ENCODE results near the gene CCDC192.
"Not testable (repeated sequence)": the region's sequence is repeated elsewhere in the genome, so short reads cannot be mapped to it uniquely, and the experiment has no call there.

CCDC192 gene

DNA sequence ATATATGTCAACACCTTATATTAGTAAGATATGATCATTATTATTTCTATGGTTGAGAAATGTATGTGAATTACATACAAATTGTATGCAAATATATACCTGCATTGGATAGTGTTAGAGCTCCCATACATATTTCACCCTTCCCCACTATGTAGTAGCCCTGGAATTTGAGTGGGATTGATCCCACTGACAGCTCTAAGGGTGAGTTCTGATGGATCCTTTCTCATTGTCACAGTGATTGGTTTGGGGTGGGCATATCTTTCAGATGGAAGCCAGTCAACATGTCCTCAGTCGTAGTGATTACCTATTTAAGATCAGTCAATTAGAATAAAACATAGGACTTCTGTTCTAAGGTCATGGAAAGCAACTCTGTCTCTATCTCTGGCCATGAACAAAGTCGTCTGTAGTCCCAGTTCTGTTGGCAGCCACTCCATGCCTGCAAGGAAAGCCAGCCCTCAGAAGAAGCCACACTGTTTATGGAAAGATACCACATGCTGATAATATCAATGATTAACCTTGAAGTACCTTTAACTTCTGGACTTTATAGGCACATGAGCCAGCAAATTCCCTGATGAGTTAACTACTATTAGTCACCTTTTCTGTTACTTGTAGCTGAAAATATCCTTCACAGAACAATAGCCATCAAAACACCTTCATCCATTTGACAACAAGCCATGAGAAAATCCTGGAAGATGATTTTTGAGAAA lies 5.1 kb upstream of the CCDC192 start:
- FAIRE-seq (peak; percentile 99), DNase-seq (ENCODE audit: low spot score) (peak; percentile 96)

DNA sequence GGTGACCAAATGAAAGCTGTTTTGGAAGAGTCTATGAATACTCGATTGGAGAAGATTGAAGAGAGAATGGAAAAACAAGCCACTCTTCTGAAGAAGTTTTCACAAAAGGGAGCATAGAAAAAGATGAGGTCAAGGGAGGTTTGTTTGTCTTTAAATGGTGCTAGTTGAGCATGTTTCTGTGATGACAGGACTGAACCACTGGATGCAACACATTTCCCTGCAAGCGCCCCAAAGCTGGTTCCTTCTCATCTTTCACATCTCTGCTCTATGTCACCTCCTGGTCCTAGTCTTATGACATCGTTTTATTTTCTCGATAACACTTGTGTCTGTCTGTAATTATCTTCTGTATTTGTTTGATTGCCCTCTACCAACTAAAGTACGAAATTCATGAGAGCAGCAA lies 3.8 kb upstream of the CCDC192 start:
- no peak for FAIRE-seq
- DNase-seq (ENCODE audit: low spot score), result no peak

DNA sequence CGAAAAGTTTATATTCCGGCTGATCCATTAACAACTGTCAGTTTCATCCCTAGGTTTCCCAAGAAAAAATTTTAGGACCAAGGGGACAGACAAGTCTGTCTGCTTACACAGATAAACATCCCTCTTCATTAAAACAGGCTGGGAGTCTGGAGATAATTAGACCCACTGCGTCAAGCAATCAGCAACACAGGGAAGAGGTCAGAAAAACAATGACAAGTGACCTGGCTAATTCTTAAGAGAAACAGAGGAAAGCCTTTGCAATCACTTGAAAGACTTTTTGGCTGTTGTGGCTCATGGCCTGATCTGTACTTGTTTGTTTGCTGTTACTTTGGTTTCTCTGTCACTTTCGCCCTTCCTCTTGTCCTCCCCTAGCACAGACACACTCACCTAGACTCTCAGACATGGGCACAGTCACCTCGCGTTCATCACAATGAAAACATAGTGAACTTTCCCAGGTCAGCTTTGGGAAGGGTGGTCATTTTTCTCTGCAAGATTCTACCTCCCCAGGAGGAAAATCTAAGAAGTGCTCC lies 2.9 kb upstream of the CCDC192 start:
- FAIRE-seq, result no peak
- no peak for DNase-seq (ENCODE audit: low spot score)

DNA sequence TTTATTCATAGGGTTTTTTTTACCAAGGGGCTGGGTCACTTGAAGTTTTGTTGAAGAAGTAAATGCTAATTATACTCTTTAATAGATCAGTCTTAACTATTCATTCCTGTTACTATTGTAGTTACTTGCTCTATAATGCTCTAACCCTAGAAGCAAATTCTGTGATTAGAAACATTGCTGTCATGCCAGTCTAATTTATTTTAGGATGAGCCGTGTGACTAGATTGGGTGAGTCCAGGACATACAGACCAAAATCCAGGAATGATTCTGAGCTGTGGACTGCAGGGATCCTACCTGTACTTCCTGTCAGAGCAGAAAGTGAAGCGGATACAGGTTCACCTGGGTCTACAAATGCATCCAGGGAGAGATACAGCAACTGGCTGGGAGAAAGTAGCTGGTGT lies 757 bp upstream of the CCDC192 start:
- FAIRE-seq (no peak), DNase-seq (ENCODE audit: low spot score) (no peak)

DNA sequence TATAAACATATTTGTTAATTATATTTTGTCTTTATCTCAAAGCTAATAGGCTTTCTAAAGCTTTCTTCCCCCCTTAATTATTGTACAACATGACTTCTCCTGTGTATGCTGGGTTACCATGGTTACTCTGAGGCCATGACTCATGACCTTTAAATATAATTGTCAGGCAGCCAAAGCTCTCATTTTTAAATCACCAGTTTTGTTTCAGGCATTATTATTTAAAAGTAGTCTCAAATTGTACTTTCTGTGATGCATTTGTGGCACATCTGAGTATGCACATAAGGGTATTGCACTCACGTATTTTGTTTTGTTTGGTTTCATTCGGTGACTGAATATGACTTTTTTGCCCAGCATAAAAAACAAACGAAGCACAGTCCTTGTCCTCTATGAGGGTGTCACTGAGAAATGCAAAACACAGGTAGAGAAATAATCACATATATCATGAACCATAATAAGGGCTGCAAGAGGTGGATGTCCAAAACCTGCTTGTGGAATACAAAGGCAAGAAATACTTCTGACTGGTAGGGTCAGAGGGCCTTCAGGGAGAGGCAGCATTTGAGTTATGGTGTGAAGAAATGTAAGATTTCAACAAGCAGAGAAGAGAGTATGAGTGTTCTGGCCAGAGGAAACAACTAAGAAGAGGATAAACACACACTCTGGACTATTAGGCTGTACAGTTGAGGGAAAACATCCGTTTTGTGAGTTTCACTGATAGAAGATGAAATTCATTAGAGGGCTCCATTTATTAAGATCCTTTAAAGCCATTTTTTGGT lies 2.1 kb downstream of the CCDC192 start:
- DNase-seq (ENCODE audit: low spot score) (peak; percentile 59), FAIRE-seq (peak; percentile 81)

DNA sequence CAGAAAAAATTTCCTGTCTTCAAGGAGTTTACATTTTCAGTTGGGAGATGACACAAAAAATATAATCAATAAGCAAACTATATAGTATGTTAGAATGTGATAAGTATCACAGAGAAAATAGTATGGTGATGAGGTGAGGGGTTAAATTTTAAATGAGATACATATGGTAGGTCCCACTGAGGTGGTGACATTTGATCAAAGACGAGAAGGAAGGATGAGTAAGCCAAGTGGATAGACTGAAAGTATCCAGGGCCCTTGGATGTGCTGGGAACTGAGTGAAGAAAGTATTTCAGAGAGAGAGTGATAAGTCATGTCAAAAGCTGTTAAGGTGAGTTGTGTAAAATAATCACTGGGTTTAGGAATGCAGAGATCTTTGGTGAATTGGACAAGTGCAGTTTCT lies 3.5 kb downstream of the CCDC192 start:
- DNase-seq (ENCODE audit: low spot score), result no peak
- no peak for FAIRE-seq

DNA sequence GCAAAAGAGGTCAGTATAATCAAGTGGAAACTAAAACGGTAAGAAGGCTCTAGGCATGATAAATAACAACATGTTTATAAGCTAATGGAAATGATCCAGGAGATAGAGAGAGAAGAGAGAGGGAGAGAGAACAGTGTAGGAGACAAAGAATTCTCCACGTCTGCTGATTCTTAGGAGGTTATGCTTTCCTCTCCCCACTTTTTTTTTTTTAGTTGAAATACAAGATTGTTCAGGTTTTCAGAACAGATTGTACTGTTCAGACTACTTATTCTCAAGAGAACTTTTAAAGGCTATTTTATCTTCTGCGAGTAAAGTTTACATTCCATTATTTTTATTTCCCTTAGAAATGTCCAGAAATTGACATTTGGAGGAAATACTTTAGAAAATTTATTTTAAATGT lies 4.0 kb downstream of the CCDC192 start:
- FAIRE-seq (no peak), DNase-seq (ENCODE audit: low spot score) (no peak)

DNA sequence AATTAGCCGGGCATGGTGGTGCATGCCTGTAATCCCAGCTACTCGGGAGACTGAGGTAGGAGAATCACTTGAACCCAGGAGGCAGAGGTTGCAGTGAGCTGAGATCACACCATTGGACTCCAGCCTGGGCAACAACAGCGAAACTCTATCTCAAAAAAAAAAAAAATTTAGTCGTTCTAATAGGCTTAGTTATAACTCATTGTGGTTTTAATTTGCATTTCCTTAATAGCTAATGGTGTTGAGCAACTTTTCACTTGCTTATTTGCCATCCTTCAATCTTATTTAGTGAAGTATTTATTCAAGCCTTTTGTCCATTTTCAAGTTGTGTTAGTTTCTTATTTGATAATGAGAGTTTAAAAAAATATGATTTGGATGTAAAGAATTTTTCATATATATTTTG lies 9.9 kb downstream of the CCDC192 start:
- not testable (repeated sequence) for FAIRE-seq; DNase-seq (ENCODE audit: low spot score)

DNA sequence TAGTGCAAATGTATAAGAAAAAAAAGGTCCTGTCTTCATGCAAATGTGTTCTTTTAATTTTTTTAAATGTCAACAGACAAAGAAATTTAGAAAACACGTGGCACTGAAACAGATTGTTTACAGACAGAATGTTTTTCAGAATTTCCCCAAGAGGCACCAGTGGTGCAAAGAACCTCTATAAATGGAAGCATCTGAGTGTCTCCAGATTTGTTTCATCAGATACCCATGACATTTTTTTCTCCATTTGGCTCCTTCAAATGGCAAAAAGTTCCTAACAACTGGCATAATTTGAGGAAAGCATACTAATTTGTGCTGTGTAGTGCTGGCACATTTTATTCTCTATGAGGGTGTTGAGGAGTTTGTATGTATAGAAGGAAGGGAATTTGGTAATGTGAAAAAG lies 15.0 kb downstream of the CCDC192 start:
- DNase-seq (ENCODE audit: low spot score), result no peak
- FAIRE-seq, result no peak

DNA sequence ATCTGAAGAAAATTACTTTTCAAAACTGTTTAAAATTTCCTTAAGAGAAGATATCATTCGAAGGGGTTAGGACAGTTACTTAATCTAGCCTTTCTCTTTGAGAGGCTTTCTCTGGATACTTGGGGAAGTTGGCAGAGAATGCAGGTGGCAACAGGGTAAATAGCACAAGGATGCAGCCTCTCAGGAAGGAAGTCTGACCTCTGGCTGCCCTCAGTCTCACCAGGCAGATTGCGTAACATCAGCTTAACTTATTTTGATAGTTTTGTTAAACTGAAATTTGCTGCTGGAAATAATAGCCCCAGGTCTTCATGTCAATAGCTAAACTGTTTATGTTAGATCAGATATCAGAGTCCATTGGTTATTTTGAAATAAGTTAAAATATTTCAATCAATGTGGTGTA lies 20.4 kb downstream of the CCDC192 start:
- no peak for DNase-seq (ENCODE audit: low spot score)
- FAIRE-seq, result no peak

DNA sequence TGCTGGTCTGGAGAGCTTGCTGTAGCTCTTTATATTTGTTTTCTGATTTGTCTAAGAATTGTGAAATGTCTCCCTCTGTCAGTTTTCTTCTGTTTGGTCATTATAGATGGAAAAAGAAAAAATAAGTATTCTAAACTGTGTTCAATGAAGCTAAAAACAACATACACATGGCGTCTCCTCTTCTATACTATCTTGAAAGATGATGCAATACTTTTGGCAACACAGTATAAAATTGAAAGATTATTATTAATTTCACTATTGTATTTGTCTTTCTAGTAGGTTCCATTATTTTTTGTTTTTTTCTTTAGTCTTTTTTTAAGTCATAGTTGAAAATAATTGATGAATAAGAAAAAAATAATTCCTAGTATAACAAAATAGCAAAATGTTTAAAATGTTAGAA lies 22.5 kb downstream of the CCDC192 start:
- peak; percentile 23 for FAIRE-seq
- no peak for DNase-seq (ENCODE audit: low spot score)

DNA sequence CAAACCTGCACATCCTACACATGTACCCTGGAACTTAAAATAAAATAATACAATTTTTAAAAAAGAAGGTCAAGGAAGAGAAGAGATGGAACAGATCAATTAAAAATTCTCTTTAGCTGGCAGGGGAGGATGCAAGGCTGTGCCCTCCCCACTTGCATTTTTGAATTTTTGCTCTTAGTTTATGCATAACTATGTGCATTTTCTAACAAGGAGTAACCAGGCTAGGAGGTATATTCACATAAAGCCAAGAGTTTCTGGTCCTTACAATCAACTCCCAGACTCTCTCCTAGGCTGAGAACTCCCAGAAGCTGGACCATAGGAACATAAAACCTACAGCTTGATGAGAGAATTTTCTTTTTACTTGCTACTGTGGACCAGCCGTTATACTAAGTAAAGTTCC lies 29.8 kb downstream of the CCDC192 start:
- DNase-seq (ENCODE audit: low spot score) (no peak), FAIRE-seq (no peak)

DNA sequence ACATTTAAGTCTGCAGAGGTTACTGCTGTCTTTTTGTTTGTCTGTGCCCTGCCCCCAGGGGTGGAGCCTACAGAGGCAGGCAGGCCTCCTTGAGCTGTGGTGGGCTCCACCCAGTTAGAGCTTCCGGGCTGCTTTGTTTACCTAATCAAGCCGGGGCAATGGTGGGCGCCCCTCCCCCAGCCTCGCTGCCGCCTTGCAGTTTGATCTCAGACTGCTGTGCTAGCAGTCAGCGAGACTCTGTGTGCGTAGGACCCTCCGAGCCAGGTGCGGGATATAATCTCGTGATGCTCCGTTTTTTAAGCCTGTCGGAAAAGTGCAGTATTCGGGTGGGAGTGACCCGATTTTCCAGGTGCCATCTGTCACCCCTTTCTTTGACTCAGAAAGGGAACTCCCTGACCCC lies 36.2 kb downstream of the CCDC192 start:
- not testable (repeated sequence) for FAIRE-seq; DNase-seq (ENCODE audit: low spot score)

DNA sequence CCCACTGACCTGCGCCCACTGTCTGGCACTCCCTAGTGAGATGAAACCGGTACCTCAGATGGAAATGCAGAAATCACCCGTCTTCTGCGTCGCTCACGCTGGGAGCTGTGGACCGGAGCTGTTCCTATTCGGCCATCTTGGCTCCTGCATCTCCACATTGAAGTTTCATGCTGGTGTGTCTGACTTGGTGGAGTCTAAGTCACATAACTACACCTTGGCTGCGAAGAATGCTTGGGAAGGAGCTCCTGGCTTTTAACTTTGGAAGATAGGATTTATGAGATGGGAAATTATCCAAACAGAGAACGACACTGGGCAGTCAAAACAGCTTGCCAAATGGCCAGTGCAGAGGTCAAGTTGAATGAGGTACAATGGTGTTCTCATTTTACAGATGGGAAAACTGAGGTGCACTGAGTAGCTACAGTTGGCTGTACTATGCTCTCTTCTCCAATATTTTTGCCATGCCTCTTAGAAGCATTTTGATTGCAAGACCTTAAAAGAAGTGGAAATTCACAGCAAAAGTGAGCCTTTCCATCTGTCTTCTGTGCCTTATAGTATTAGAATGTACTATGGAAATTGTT lies 36.7 kb downstream of the CCDC192 start:
- DNase-seq (ENCODE audit: low spot score), result no peak
- FAIRE-seq, result no peak

DNA sequence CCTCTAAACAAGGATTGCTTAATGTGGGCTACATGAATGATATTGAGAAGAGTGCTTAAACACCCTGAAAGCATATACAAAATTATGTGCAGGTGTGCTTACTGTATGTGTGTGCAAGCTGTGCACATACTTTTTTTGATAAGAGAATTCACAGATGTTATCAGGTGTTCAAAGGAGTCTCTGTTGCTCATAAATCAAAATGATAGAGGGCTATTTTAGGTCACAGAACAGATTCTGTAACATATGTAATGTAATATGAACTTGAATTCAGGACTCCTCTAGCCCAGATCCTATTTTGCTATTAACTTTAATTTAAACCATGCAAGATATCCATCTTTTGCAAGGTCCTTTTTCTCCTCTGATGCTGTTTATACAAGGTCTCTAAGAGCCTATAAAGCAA lies 38.2 kb downstream of the CCDC192 start:
- FAIRE-seq, result no peak
- no peak for DNase-seq (ENCODE audit: low spot score)

DNA sequence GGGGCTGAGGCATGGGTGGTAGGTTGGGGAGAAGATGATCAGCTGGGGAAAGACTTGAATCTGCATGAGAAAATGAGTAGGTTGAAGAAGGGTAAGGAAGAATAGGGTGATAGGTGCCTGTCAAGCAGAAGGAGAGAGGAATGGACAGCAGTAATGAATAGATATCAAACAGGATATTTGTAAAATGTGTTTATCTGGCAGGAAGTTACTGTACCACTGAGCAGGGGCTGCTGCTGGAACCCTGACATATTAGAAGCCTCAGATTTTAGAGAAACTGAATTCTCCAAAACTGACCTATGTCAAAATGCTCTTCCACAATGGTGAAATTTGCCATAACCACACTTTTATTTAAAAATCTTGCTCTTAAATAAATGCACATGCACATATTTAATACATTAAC lies 41.0 kb downstream of the CCDC192 start:
- FAIRE-seq, result no peak
- DNase-seq (ENCODE audit: low spot score), result no peak

DNA sequence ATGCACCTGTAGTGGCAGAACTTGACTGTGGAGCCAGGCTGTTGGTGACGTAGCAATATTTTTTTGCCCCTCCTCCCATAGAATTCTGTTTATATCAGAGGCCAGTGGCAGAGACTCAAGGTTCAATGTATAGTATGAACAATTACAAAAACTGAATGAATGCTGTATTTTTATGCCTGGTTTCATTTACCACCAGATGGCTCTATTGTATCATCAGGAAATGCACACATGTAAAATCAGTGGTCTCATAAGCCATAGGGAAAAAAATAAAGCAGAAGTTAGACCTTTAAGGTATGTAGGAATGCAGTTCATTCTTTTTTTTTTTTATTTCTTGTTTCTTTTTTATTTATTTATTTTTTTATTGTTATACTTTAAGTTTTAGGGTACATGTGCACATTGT lies 43.6 kb downstream of the CCDC192 start:
- no peak for FAIRE-seq
- DNase-seq (ENCODE audit: low spot score), result peak; percentile 22

DNA sequence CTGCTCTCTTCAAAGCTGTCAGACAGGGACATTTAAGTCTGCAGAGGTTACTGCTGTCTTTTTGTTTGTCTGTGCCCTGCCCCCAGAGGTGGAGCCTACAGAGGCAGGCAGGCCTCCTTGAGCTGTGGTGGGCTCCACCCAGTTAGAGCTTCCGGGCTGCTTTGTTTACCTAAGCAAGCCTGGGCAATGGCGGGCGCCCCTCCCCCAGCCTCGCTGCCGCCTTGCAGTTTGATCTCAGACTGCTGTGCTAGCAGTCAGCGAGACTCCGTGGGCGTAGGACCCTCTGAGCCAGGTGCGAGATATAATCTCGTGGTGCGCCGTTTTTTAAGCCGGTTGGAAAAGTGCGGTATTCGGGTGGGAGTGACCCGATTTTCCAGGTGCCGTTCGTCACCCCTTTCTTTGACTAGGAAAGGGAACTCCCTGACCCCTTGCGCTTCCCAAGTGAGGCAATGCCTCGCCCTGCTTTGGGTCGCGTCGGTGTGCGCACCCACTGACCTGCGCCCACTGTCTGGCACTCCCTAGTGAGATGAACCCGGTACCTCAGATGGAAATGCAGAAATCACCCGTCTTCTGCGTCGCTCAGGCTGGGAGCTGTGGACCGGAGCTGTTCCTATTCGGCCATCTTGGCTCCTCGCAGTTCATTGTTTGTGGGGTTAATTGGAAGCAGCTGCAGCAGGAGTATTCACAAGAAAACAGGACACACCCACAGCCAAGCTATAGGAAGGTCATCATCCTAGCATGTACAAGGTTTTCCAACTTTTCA lies 49.5 kb downstream of the CCDC192 start:
- not testable (repeated sequence) for FAIRE-seq; DNase-seq (ENCODE audit: low spot score)

DNA sequence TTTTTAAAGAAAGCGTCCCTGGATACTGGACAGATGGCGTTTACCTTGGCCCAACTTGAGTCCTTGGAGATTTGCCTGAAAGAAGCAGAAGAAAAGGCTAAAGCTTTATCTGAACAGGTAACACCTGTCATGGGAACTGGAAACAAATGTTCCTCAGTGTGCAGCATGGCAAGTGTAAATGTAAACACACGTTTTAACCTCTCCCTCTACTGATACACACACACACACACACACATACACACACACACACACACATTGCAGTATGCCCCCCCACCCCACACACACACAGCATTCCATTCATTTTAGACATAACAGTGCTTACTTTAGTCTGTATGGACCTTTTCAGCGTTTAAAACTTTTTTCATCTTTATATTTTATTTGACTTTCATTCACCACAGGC lies 51.1 kb downstream of the CCDC192 start:
- DNase-seq (ENCODE audit: low spot score), result no peak
- no peak for FAIRE-seq

DNA sequence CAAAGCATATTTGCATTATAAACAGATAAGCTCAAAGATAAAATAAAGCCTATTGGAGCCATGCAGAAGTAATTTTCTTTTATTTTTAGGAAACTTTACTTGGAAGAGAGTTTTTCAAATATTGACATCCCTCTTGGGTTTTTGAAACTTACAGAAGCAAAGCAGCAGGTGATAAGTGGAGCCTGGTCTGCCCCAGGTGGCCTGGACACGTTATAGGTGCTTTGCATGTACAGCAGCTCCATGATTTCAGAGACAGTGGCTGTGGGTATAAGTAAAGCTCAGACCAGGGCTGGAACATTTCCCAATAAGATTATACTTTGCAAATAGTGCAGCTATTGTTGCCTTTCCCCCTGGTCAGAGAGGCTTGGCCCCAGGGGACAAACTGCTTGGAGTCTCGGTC lies 51.5 kb downstream of the CCDC192 start:
- FAIRE-seq (no peak), DNase-seq (ENCODE audit: low spot score) (no peak)

DNA sequence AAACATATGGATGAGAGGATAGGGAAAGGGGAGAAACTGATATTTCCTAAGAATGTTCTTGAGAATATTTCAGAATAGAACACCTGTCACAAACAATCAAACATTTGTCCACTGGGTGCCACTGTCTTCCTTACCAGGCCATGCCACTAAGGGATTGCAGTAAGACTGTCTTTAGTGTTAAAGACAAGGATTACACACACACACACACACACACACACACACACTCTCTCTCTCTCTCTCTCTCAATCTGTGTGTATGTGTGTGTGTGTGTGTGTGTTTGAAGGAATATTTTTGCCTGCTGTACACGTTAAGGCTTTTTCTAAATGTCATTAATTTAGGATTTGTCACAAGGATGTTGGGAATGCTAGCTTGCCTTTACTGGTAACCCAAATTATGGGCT lies 54.4 kb downstream of the CCDC192 start:
- DNase-seq (ENCODE audit: low spot score) (peak; percentile 38), FAIRE-seq (no peak)

Measured in RCC 7860 (cell line).